Endothelial cell (in vitro differentiated cells): Measurements from ENCODE around the gene CHST9. TPM values are rescaled to one million over a fixed set of nuclear protein-coding genes. Genes with fewer than 3 reads are reported as not detected.
"Not testable (repeated sequence)": the region's sequence is repeated elsewhere in the genome, so short reads cannot be mapped to it uniquely, and the experiment has no call there.

ENCODE experiments used
- DNase-seq: peaks from one replicate; pipeline ENCODE4 v3.0.0; 2021; ENCODE audit warnings: low spot score
- H3K27ac Mint-ChIP-seq: one replicate; pipeline ENCODE4 v1.8.0; 2021; ENCODE audit warnings: mixed read lengths, inconsistent platforms; ENCODE audit not compliant: unreplicated experiment
- H3K27me3 Mint-ChIP-seq: one replicate; pipeline ENCODE4 v1.8.0; 2021; ENCODE audit warnings: mild to moderate bottlenecking, moderate library complexity, mixed read lengths, inconsistent platforms; ENCODE audit not compliant: unreplicated experiment
- H3K36me3 Mint-ChIP-seq: one replicate; pipeline ENCODE4 v1.8.0; 2021; ENCODE audit warnings: mild to moderate bottlenecking, low read depth, mixed read lengths, inconsistent platforms; ENCODE audit not compliant: unreplicated experiment
- H3K4me1 Mint-ChIP-seq: one replicate; pipeline ENCODE4 v1.8.0; 2021; ENCODE audit warnings: mild to moderate bottlenecking, mixed read lengths, inconsistent platforms; ENCODE audit not compliant: unreplicated experiment
- H3K4me3 Mint-ChIP-seq: one replicate; pipeline ENCODE4 v1.8.0; 2021; ENCODE audit warnings: mild to moderate bottlenecking, mixed read lengths, inconsistent platforms; ENCODE audit not compliant: unreplicated experiment
- H3K9me3 Mint-ChIP-seq: one replicate; pipeline ENCODE4 v1.8.0; 2021; ENCODE audit warnings: mixed read lengths, inconsistent platforms; ENCODE audit not compliant: unreplicated experiment
- CTCF ChIP-seq: fragments of 200-600 bp; sonication (generic); IDR thresholded peaks from one replicate; pipeline ENCODE4 v1.5.0; 2021; ENCODE audit warnings: antibody characterized with exemption; ENCODE audit not compliant: unreplicated experiment
- total RNA-seq: library from RNA; stranded (reverse); fragmentation: NEBNext Ultra II Directional; extraction: Animal tissue kit (Norgen Biotek cat#: 25700); gene quantifications from one replicate; pipeline ENCODE4 v1.2.1, GENCODE V29; 2021; ENCODE audit not compliant: unreplicated experiment

CHST9 gene
- total RNA-seq, 1 donor from 2014 or later = 4.7 TPM

DNA sequence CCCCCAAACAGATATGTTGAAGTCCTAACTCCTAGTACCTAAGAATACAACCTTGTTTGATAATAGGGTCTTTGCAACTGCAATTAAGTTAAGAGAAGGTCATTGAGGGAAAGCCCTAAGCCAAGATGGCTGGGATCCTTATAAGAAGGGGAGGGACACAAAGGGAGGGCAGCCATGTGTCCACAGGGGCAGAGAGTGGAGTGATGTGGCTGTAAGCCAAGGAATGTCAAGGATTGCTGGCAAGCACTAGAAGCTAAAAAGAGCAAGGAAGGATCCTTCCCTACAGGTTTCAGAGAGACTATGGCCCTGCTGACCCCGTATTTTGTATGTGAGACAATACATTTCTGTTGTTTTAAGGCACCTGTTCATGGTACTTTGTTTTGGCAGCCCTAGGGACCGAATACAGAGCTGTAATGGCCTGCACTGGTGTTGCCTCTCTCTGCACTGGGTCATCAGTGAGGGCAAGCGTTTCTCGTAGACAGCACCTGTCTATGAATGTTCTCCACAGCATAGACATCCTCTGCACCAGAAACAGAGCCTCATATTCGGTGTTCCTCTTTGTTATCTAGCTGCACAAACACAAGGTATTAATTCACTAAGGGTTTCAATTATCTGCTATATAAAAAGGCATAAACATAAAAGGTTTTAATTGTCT is 244.2 kb downstream of the CHST9 start:
- Mint-ChIP-seq H3K4me3 (no peak overlapping the region), H3K27ac (no peak overlapping the region), H3K36me3 (no peaks in the 10 kb centered on the region), H3K27me3 (no peaks in the 10 kb centered on the region), H3K4me1 (peaks cover 11% of the 10 kb centered on the region), H3K9me3 (no peaks in the 10 kb centered on the region)
- TF ChIP-seq CTCF = no peak
- DNase-seq = no peak

DNA sequence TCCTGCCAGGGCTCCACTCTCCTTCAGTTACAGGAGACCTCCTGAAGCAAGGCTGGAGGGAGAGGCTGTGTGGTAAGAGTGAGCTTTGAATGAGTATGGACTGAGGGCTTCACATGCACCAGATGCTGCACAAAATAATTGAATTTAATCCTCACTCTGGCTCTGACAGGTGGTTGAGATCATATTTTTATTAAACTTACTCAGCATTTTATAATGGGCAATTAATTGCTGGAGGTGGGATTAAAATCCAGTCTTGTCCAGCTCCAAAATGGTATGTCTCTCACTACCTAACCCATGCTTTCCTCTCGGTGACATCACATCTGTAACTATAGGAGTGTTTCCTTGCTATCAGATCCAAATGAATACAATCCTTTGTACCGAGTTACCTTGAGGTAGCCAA is 253.4 kb downstream of the CHST9 start:
- Mint-ChIP-seq H3K4me1 (peaks cover 11% of the 10 kb centered on the region), H3K36me3 (no peaks in the 10 kb centered on the region), H3K27ac (no peak overlapping the region), H3K4me3 (no peak overlapping the region), H3K27me3 (peaks cover 7% of the 10 kb centered on the region), H3K9me3 (no peaks in the 10 kb centered on the region)
- TF ChIP-seq CTCF = no peak
- DNase-seq = no peak

DNA sequence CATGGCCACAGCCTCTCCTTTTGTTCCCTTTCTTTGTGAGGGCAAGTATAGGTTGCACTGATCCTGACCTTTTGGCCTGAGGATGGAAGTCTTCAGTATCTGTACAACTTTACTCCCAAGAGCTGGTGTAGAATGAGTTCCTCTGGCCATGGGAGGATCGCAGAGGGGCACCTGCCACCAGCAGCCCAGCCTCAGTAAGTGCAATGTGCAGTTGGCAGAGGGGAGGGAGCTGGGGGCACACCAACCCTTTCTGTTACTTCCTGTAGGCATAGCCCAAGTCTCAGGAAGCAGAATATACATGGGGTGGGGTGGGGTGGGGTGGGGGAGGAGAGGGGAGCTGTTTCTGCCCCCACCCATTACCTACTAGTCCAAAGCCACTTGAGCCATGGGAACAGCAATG is 254.5 kb downstream of the CHST9 start:
- peaks cover 11% of the 10 kb centered on the region for H3K4me1 Mint-ChIP-seq
- no peak for DNase-seq
- H3K27ac Mint-ChIP-seq = no peak overlapping the region
- H3K36me3 Mint-ChIP-seq = no peaks in the 10 kb centered on the region
- no peak overlapping the region for H3K4me3 Mint-ChIP-seq
- TF ChIP-seq CTCF = no peak
- H3K27me3 Mint-ChIP-seq = peaks cover 9% of the 10 kb centered on the region
- H3K9me3 Mint-ChIP-seq = no peaks in the 10 kb centered on the region

DNA sequence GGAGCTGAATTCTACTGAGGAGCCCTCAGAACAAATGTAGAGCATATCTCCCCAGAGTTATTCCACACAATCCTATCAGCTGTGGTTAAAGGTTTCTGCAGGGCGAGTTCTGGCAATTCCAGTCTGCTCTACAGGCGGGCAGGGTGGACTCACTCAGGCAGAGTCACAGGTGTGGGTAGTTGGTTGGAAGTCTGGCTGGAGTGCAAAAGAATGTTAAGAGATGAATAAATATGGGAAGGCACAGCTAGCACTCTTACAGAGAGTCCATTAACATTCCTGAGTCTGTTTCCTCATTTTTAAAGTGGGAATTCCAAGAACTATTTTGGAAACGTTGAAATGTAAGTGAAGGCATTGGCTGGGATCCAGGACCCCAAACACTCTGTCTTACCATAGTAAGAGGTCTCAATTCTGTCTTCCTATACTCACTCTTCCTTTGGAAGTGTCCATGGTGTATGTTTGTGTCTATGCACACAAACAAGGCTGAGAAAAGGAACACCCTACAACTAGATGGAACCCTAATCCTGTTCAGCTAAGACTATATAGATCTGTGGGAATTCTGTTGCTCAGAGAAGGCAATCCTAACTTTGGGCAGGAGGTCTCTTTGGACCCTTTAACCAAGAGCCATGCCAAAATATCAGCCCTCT is 256.3 kb downstream of the CHST9 start:
- peaks cover 15% of the 10 kb centered on the region for H3K4me1 Mint-ChIP-seq
- DNase-seq = no peak
- no peak overlapping the region for H3K4me3 Mint-ChIP-seq
- H3K36me3 Mint-ChIP-seq = no peaks in the 10 kb centered on the region
- H3K27ac Mint-ChIP-seq = no peak overlapping the region
- peaks cover 9% of the 10 kb centered on the region for H3K27me3 Mint-ChIP-seq
- H3K9me3 Mint-ChIP-seq = no peaks in the 10 kb centered on the region
- TF ChIP-seq CTCF = no peak

DNA sequence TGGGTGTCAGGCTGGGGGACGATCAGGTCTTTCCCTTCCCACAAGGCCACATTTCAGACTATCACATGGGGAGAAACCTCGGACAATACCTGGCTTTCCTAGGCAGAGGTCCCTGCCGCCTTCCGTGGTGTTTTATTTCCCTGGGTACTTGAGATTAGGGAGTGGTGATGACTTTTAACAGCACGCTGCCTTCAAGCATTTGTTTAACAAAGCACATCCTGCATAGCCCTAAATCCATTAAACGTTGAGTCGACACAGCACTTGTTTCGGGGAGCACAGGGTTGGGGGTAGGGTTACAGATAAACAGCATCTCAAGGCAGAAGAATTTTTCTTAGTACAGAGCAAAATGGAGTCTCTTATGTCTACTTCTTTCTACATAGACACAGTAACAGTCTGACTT is 257.3 kb downstream of the CHST9 start:
- peaks cover 15% of the 10 kb centered on the region for H3K4me1 Mint-ChIP-seq
- H3K36me3 Mint-ChIP-seq, H3K27me3 Mint-ChIP-seq, H3K4me3 Mint-ChIP-seq, H3K9me3 Mint-ChIP-seq, H3K27ac Mint-ChIP-seq, DNase-seq: not testable (repeated sequence)
